Measurements from ENCODE around the gene ADCK2.

Gene ADCK2

GRCh38 chr7:140679186-140679585 lies 6.4 kb downstream of the ADCK2 start:
- TF ChIP-seq SUZ12 (IDR thresholded peaks at IDR 0.05; ENCODE audit: extremely low read depth, insufficient read depth, insufficient read length) (no peak), YY1 (IDR thresholded peaks at IDR 0.05; ENCODE audit: insufficient read depth, insufficient read length) (no peak), ZNF274 (IDR thresholded peaks at IDR 0.05; ENCODE audit: low read depth, low read length) (no peak)
- H3K9ac ChIP-seq (ENCODE audit: insufficient read length, low read depth): no peak overlapping the region
- DNase-seq (ENCODE audit: low read depth, low spot score): no peak
- H3K36me3 ChIP-seq (ENCODE audit: insufficient read depth, insufficient read length, low read length): peaks cover 11% of the 10 kb centered on the region
- no peaks in the 10 kb centered on the region for H3K9me3 ChIP-seq (ENCODE audit: insufficient read depth, low read length)
- peaks cover 3% of the 10 kb centered on the region for H3K4me1 ChIP-seq (ENCODE audit: insufficient read depth, insufficient read length)
- H3K4me3 ChIP-seq (ENCODE audit: insufficient read length, low read depth): no peak overlapping the region
- peaks cover under 1% of the 10 kb centered on the region for H3K27me3 ChIP-seq (ENCODE audit: insufficient read depth, insufficient read length)

- no peak overlapping the region for H3K4me3 ChIP-seq (ENCODE audit: insufficient read length, low read depth)
- TF ChIP-seq SUZ12 (IDR thresholded peaks at IDR 0.05; ENCODE audit: extremely low read depth, insufficient read depth, insufficient read length): no peak
- no peak for TF ChIP-seq YY1 (IDR thresholded peaks at IDR 0.05; ENCODE audit: insufficient read depth, insufficient read length)
- TF ChIP-seq ZNF274 (IDR thresholded peaks at IDR 0.05; ENCODE audit: low read depth, low read length): no peak
- DNase-seq (ENCODE audit: low read depth, low spot score): no peak
- H3K4me1 ChIP-seq (ENCODE audit: insufficient read depth, insufficient read length): peaks cover 3% of the 10 kb centered on the region
- peaks cover 11% of the 10 kb centered on the region for H3K36me3 ChIP-seq (ENCODE audit: insufficient read depth, insufficient read length, low read length)
- H3K9ac ChIP-seq (ENCODE audit: insufficient read length, low read depth): no peak overlapping the region
- H3K9me3 ChIP-seq (ENCODE audit: insufficient read depth, low read length): no peaks in the 10 kb centered on the region
- no peaks in the 10 kb centered on the region for H3K27me3 ChIP-seq (ENCODE audit: insufficient read depth, insufficient read length)
Measured at GRCh38 chr7:140680886-140681285, 8.1 kb downstream of the ADCK2 start.

GRCh38 chr7:140681766-140682165 lies 9.0 kb downstream of the ADCK2 start:
- no peak overlapping the region for H3K9ac ChIP-seq (ENCODE audit: insufficient read length, low read depth)
- peaks cover 3% of the 10 kb centered on the region for H3K4me1 ChIP-seq (ENCODE audit: insufficient read depth, insufficient read length)
- no peak overlapping the region for H3K4me3 ChIP-seq (ENCODE audit: insufficient read length, low read depth)
- H3K36me3 ChIP-seq (ENCODE audit: insufficient read depth, insufficient read length, low read length): peaks cover 11% of the 10 kb centered on the region
- TF ChIP-seq YY1 (IDR thresholded peaks at IDR 0.05; ENCODE audit: insufficient read depth, insufficient read length) (no peak), SUZ12 (IDR thresholded peaks at IDR 0.05; ENCODE audit: extremely low read depth, insufficient read depth, insufficient read length) (no peak), ZNF274 (IDR thresholded peaks at IDR 0.05; ENCODE audit: low read depth, low read length) (no peak)
- H3K9me3 ChIP-seq (ENCODE audit: insufficient read depth, low read length): no peaks in the 10 kb centered on the region
- no peaks in the 10 kb centered on the region for H3K27me3 ChIP-seq (ENCODE audit: insufficient read depth, insufficient read length)
- DNase-seq (ENCODE audit: low read depth, low spot score): no peak

- no peak for TF ChIP-seq YY1 (IDR thresholded peaks at IDR 0.05; ENCODE audit: insufficient read depth, insufficient read length)
- Histone ChIP-seq H3K9ac (ENCODE audit: insufficient read length, low read depth) (no peak overlapping the region), H3K9me3 (ENCODE audit: insufficient read depth, low read length) (no peaks in the 10 kb centered on the region), H3K27me3 (ENCODE audit: insufficient read depth, insufficient read length) (no peaks in the 10 kb centered on the region), H3K4me3 (ENCODE audit: insufficient read length, low read depth) (no peak overlapping the region), H3K36me3 (ENCODE audit: insufficient read depth, insufficient read length, low read length) (peaks cover 11% of the 10 kb centered on the region), H3K4me1 (ENCODE audit: insufficient read depth, insufficient read length) (peaks cover 3% of the 10 kb centered on the region)
- no peak for DNase-seq (ENCODE audit: low read depth, low spot score)
Measured at GRCh38 chr7:140683657-140684056, 10.9 kb downstream of the ADCK2 start.

GRCh38 chr7:140684066-140684950 lies 11.6 kb downstream of the ADCK2 start:
- Histone ChIP-seq H3K27me3 (ENCODE audit: insufficient read depth, insufficient read length) (no peaks in the 10 kb centered on the region), H3K4me3 (ENCODE audit: insufficient read length, low read depth) (no peak overlapping the region), H3K36me3 (ENCODE audit: insufficient read depth, insufficient read length, low read length) (peaks cover 6% of the 10 kb centered on the region), H3K9me3 (ENCODE audit: insufficient read depth, low read length) (no peaks in the 10 kb centered on the region), H3K4me1 (ENCODE audit: insufficient read depth, insufficient read length) (peaks cover 3% of the 10 kb centered on the region), H3K9ac (ENCODE audit: insufficient read length, low read depth) (no peak overlapping the region)
- DNase-seq (ENCODE audit: low read depth, low spot score): no peak
- TF ChIP-seq ZNF274 (IDR thresholded peaks at IDR 0.05; ENCODE audit: low read depth, low read length) (no peak), SUZ12 (IDR thresholded peaks at IDR 0.05; ENCODE audit: extremely low read depth, insufficient read depth, insufficient read length) (no peak), YY1 (IDR thresholded peaks at IDR 0.05; ENCODE audit: insufficient read depth, insufficient read length) (no peak)

GRCh38 chr7:140685407-140686087 lies 12.8 kb downstream of the ADCK2 start:
- Histone ChIP-seq H3K4me1 (ENCODE audit: insufficient read depth, insufficient read length) (peaks cover 3% of the 10 kb centered on the region), H3K9me3 (ENCODE audit: insufficient read depth, low read length) (no peaks in the 10 kb centered on the region), H3K4me3 (ENCODE audit: insufficient read length, low read depth) (no peak overlapping the region), H3K27me3 (ENCODE audit: insufficient read depth, insufficient read length) (no peaks in the 10 kb centered on the region), H3K9ac (ENCODE audit: insufficient read length, low read depth) (no peak overlapping the region), H3K36me3 (ENCODE audit: insufficient read depth, insufficient read length, low read length) (peaks cover 10% of the 10 kb centered on the region)
- DNase-seq (ENCODE audit: low read depth, low spot score): no peak
- no peak for TF ChIP-seq YY1 (IDR thresholded peaks at IDR 0.05; ENCODE audit: insufficient read depth, insufficient read length)
- no peak for TF ChIP-seq ZNF274 (IDR thresholded peaks at IDR 0.05; ENCODE audit: low read depth, low read length)
- TF ChIP-seq SUZ12 (IDR thresholded peaks at IDR 0.05; ENCODE audit: extremely low read depth, insufficient read depth, insufficient read length): no peak

GRCh38 chr7:140686921-140687320 lies 14.2 kb downstream of the ADCK2 start:
- no peak for DNase-seq (ENCODE audit: low read depth, low spot score)
- no peak overlapping the region for H3K4me3 ChIP-seq (ENCODE audit: insufficient read length, low read depth)
- H3K27me3 ChIP-seq (ENCODE audit: insufficient read depth, insufficient read length): no peaks in the 10 kb centered on the region
- no peaks in the 10 kb centered on the region for H3K9me3 ChIP-seq (ENCODE audit: insufficient read depth, low read length)
- H3K36me3 ChIP-seq (ENCODE audit: insufficient read depth, insufficient read length, low read length): peaks cover 5% of the 10 kb centered on the region
- H3K9ac ChIP-seq (ENCODE audit: insufficient read length, low read depth): no peak overlapping the region
- TF ChIP-seq SUZ12 (IDR thresholded peaks at IDR 0.05; ENCODE audit: extremely low read depth, insufficient read depth, insufficient read length) (no peak), YY1 (IDR thresholded peaks at IDR 0.05; ENCODE audit: insufficient read depth, insufficient read length) (no peak), ZNF274 (IDR thresholded peaks at IDR 0.05; ENCODE audit: low read depth, low read length) (no peak)
- peaks cover 3% of the 10 kb centered on the region for H3K4me1 ChIP-seq (ENCODE audit: insufficient read depth, insufficient read length)
